ENCODE results near the gene FARSB.

Gene FARSB

GRCh38 chr2:222663479-222663878 lies 7.6 kb upstream of the FARSB start:
- no peak for DNase-seq (ENCODE audit: low spot score)

- DNase-seq (ENCODE audit: low spot score), result no peak
Measured at GRCh38 chr2:222656526-222657446, 894 bp upstream of the FARSB start.

GRCh38 chr2:222653280-222653679 lies 2.6 kb downstream of the FARSB start:
- DNase-seq (ENCODE audit: low spot score), result no peak

GRCh38 chr2:222652491-222653255 lies 3.2 kb downstream of the FARSB start:
- no peak for DNase-seq (ENCODE audit: low spot score)

GRCh38 chr2:222651718-222652418 lies 4.0 kb downstream of the FARSB start:
- no peak for DNase-seq (ENCODE audit: low spot score)

- no peak for DNase-seq (ENCODE audit: low spot score)
Measured at GRCh38 chr2:222649801-222650200, 6.1 kb downstream of the FARSB start.

GRCh38 chr2:222646008-222646407 lies 9.9 kb downstream of the FARSB start:
- no peak for DNase-seq (ENCODE audit: low spot score)

- DNase-seq (ENCODE audit: low spot score), result no peak
Measured at GRCh38 chr2:222643134-222643533, 12.8 kb downstream of the FARSB start.

- no peak for DNase-seq (ENCODE audit: low spot score)
Measured at GRCh38 chr2:222641336-222641735, 14.6 kb downstream of the FARSB start.

GRCh38 chr2:222637067-222637466 lies 18.8 kb downstream of the FARSB start:
- DNase-seq (ENCODE audit: low spot score), result no peak

- no peak for DNase-seq (ENCODE audit: low spot score)
Measured at GRCh38 chr2:222635295-222635694, 20.6 kb downstream of the FARSB start.

GRCh38 chr2:222627764-222628163 lies 28.1 kb downstream of the FARSB start:
- no peak for DNase-seq (ENCODE audit: low spot score)

GRCh38 chr2:222623756-222624309 lies 32.1 kb downstream of the FARSB start:
- DNase-seq (ENCODE audit: low spot score), result no peak

GRCh38 chr2:222622910-222623309 lies 33.0 kb downstream of the FARSB start:
- no peak for DNase-seq (ENCODE audit: low spot score)

- no peak for DNase-seq (ENCODE audit: low spot score)
Measured at GRCh38 chr2:222621893-222622292, 34.0 kb downstream of the FARSB start.

GRCh38 chr2:222615320-222615719 lies 40.6 kb downstream of the FARSB start:
- DNase-seq (ENCODE audit: low spot score), result no peak

- DNase-seq (ENCODE audit: low spot score), result no peak
Measured at GRCh38 chr2:222613715-222614331, 42.1 kb downstream of the FARSB start.

- no peak for DNase-seq (ENCODE audit: low spot score)
Measured at GRCh38 chr2:222611684-222612083, 44.2 kb downstream of the FARSB start.

GRCh38 chr2:222610746-222611145 lies 45.1 kb downstream of the FARSB start:
- no peak for DNase-seq (ENCODE audit: low spot score)

GRCh38 chr2:222609381-222609780 lies 46.5 kb downstream of the FARSB start:
- DNase-seq (ENCODE audit: low spot score), result no peak

GRCh38 chr2:222608081-222608480 lies 47.8 kb downstream of the FARSB start:
- no peak for DNase-seq (ENCODE audit: low spot score)

- no peak for DNase-seq (ENCODE audit: low spot score)
Measured at GRCh38 chr2:222606306-222606705, 49.6 kb downstream of the FARSB start.

Data from left forelimb (tissue), 1 donor.